ENCODE data around the gene DPP6. TPM values are rescaled to one million over a fixed set of nuclear protein-coding genes. Genes with fewer than 3 reads are reported as not detected.

DPP6 gene
- polyA plus RNA-seq, 1 of the 3 experiments (the other 2 are of a cell fraction): not detected

- 35% methylated on average over 20 of the region's 20 CpGs for WGBS (ENCODE audit: low lambda C conversion rate)
- Histone ChIP-seq H3K79me2 (ENCODE audit: insufficient read depth) (no peaks in the 10 kb centered on the region), H3K27ac (ENCODE audit: low read depth in 2 of 2, low read length in 1 of 2) (no peak overlapping the region), H4K20me1 (ENCODE audit: insufficient read depth) (no peaks in the 10 kb centered on the region), H2AFZ (ENCODE audit: low read depth) (no peak overlapping the region), H3K27me3 (ENCODE audit: insufficient read depth) (no peaks in the 10 kb centered on the region), H3K4me1 (ENCODE audit: control insufficient read depth in 1 of 2, insufficient read depth in 2 of 2, low read depth in 1 of 2, low read length in 1 of 2) (peaks cover 0 to 5% of the 10 kb centered on the region in 2 experiments; a peak in 1 of 4 replicates), H3F3A (replicated peaks; ENCODE audit: insufficient read depth) (no peaks in the 10 kb centered on the region), H3K9me2 (no peaks in the 10 kb centered on the region), H3K4me3 (ENCODE audit: low read depth in 2 of 2, low read length in 1 of 2) (no peak overlapping the region), H3K9ac (no peak overlapping the region), H3K9me3 (peaks cover under 1% of the 10 kb centered on the region; the same call in 1 of the 2 replicates), H3K4me2 (no peak overlapping the region), H3K36me3 (replicated peaks in 1 of 2; ENCODE audit: control insufficient read depth in 1 of 2, insufficient read depth in 2 of 2, low read length in 1 of 2) (no peaks in the 10 kb centered on the region)
- ChIA-PET POLR2A (no interaction called here), CTCF (interaction anchor here (0.5 to 3.9 kb wide), 44 partner anchors 8 to 512 kb away, joined by 3 to 33 read pairs (median 4); no protein-coding TSS in a partner anchor)
- peak; percentile 56 for DNase-seq
- peak; percentile 16 for TF ChIP-seq CTCF (IDR thresholded peaks at IDR 0.05)
- no peak for TF ChIP-seq ZBTB33 (IDR thresholded peaks at IDR 0.05; ENCODE audit: borderline replicate concordance, low read depth)
- TF ChIP-seq RCOR1 (IDR thresholded peaks at IDR 0.05; ENCODE audit: low read length): no peak
- peak; percentile 55 for TF ChIP-seq RAD21 (IDR thresholded peaks at IDR 0.05; ENCODE audit: low read length)
Measured at GRCh38 chr7:154584352-154585252, 532.4 kb downstream of the DPP6 start.

- Histone ChIP-seq H3K79me2 (ENCODE audit: insufficient read depth) (no peaks in the 10 kb centered on the region), H3K27ac (ENCODE audit: low read depth in 2 of 2, low read length in 1 of 2) (no peak overlapping the region), H2AFZ (ENCODE audit: low read depth) (no peak overlapping the region), H3K4me3 (ENCODE audit: low read depth in 2 of 2, low read length in 1 of 2) (no peak overlapping the region), H3K4me1 (ENCODE audit: control insufficient read depth in 1 of 2, insufficient read depth in 2 of 2, low read depth in 1 of 2, low read length in 1 of 2) (peaks cover 0 to 23% of the 10 kb centered on the region in 2 experiments; a peak in 1 of 4 replicates), H3K4me2 (no peak overlapping the region), H3K36me3 (replicated peaks in 1 of 2; ENCODE audit: control insufficient read depth in 1 of 2, insufficient read depth in 2 of 2, low read length in 1 of 2) (no peaks in the 10 kb centered on the region), H3K9me2 (no peaks in the 10 kb centered on the region), H3K9me3 (peaks cover 2% of the 10 kb centered on the region; the same call in 1 of the 2 replicates), H3F3A (replicated peaks; ENCODE audit: insufficient read depth) (no peaks in the 10 kb centered on the region), H3K9ac (no peak overlapping the region), H3K27me3 (ENCODE audit: insufficient read depth) (no peaks in the 10 kb centered on the region), H4K20me1 (ENCODE audit: insufficient read depth) (no peaks in the 10 kb centered on the region)
- DNase-seq: no peak
- 18% methylated on average over 9 of the region's 9 CpGs for WGBS (ENCODE audit: low lambda C conversion rate)
- TF ChIP-seq GATA2 (CRISPR knock-in tag; IDR thresholded peaks at IDR 0.05) (0 out of 2 replicates have a peak, but pooled peaks have one; percentile 11), MAX (IDR thresholded peaks at IDR 0.05; ENCODE audit: low read depth) (no peak)
- POLR2A ChIA-PET: no interaction called here
- CTCF ChIA-PET: interaction anchor here (1.8 to 3.9 kb wide), 3 partner anchors 9 to 156 kb away, joined by 6 to 21 read pairs (median 15); no protein-coding TSS in a partner anchor
Measured at GRCh38 chr7:154587792-154588191, 535.6 kb downstream of the DPP6 start.
